ENCODE results near the gene KRTAP9-8. TPM values are rescaled to one million over a fixed set of nuclear protein-coding genes. Genes with fewer than 3 reads are reported as not detected.
"Not testable (repeated sequence)": the region's sequence is repeated elsewhere in the genome, so short reads cannot be mapped to it uniquely, and the experiment has no call there.

KRTAP9-8 gene
- total RNA-seq, result not detected
- not detected for polyA plus RNA-seq
- long read RNA-seq, donor 1, result 0 reads
- long read RNA-seq, donor 2, result 0 reads

- H3K4me1 ChIP-seq; intact Hi-C loops (cut with DNase I); H3K36me3 ChIP-seq (ENCODE audit: insufficient read depth in 1 of 2, low read depth in 1 of 2); H3K9me3 ChIP-seq; H3K27ac ChIP-seq; DNase-seq; H3K27me3 ChIP-seq (ENCODE audit: insufficient read depth in 3 of 3, low read length in 2 of 3); H3K4me3 ChIP-seq; ATAC-seq: not testable (repeated sequence)
- WGBS, 3 donors, result 13 to 32% (median 24%) methylated on average over 3 of the region's 3 CpGs
Observed at GRCh38 chr17:41237949-41238437, at the start of gene KRTAP9-8. KRTAP9-8 (plus strand) TSS chr17:41237999; CDS start chr17:41238052, 53 bp downstream.

- WGBS, 3 donors, result 50 to 61% (median 58%) methylated on average over 1 of the region's 1 CpG
- ATAC-seq; H3K27me3 ChIP-seq (ENCODE audit: insufficient read depth in 3 of 3, low read length in 2 of 3); H3K9me3 ChIP-seq; H3K36me3 ChIP-seq (ENCODE audit: insufficient read depth in 1 of 2, low read depth in 1 of 2); H3K27ac ChIP-seq; intact Hi-C loops (cut with DNase I); H3K4me1 ChIP-seq; DNase-seq; H3K4me3 ChIP-seq: not testable (repeated sequence)
Observed at GRCh38 chr17:41189837-41190318, 47.9 kb upstream of the KRTAP9-8 start, which contains the start of gene KRTAP9-1. KRTAP9-1 (plus strand) TSS chr17:41189887; CDS start chr17:41189887, 0 bp downstream.

- H3K9me3 ChIP-seq, result no peaks in the 10 kb centered on the region
- no peak for TF ChIP-seq CTCF (IDR thresholded peaks at IDR 0.05)
- no peak for DNase-seq
- no peaks in the 10 kb centered on the region for H3K4me1 ChIP-seq
- H3K36me3 ChIP-seq (ENCODE audit: insufficient read depth in 1 of 2, low read depth in 1 of 2), result no peaks in the 10 kb centered on the region
- H3K4me3 ChIP-seq, result no peak overlapping the region
- no peak overlapping the region for H3K27ac ChIP-seq
- intact Hi-C loops (cut with DNase I), result no loop called here
- H3K27me3 ChIP-seq (ENCODE audit: insufficient read depth in 3 of 3, low read length in 2 of 3), result peaks cover 0 to 5% (median 2%) of the 10 kb centered on the region in 3 donors
- WGBS, 3 donors, result 67 to 73% (median 72%) methylated on average over 3 of the region's 3 CpGs
- ATAC-seq, result no peak
Observed at GRCh38 chr17:41190328-41190727, 47.5 kb upstream of the KRTAP9-8 start.

- WGBS, 3 donors, result 37 to 46% (median 43%) methylated on average over 1 of the region's 1 CpG
Observed at GRCh38 chr17:41196068-41196467, 41.7 kb upstream of the KRTAP9-8 start.

GRCh38 chr17:41199421-41200078, 38.2 kb upstream of the KRTAP9-8 start:
- WGBS, 3 donors, result 64 to 85% (median 66%) methylated on average over 4 to 5 of the region's 5 CpGs
- H3K27ac ChIP-seq, result no peak overlapping the region
- TF ChIP-seq CTCF (IDR thresholded peaks at IDR 0.05), result no peak
- H3K4me3 ChIP-seq, result no peak overlapping the region
- no peaks in the 10 kb centered on the region for H3K9me3 ChIP-seq
- H3K4me1 ChIP-seq, result no peaks in the 10 kb centered on the region
- H3K36me3 ChIP-seq (ENCODE audit: insufficient read depth in 1 of 2, low read depth in 1 of 2), result no peaks in the 10 kb centered on the region
- no peak for DNase-seq
- no peak for ATAC-seq
- no peaks in the 10 kb centered on the region for H3K27me3 ChIP-seq (ENCODE audit: insufficient read depth in 3 of 3, low read length in 2 of 3)
- intact Hi-C loops (cut with DNase I), result no loop called here

More at GRCh38 chr17:41196068-41196467, 41.7 kb upstream of the KRTAP9-8 start:
- H3K4me1 ChIP-seq, result no peaks in the 10 kb centered on the region
- no peak for TF ChIP-seq CTCF (IDR thresholded peaks at IDR 0.05)
- no peaks in the 10 kb centered on the region for H3K9me3 ChIP-seq
- H3K4me3 ChIP-seq, result no peak overlapping the region
- ATAC-seq (no peak), DNase-seq (no peak)
- no peaks in the 10 kb centered on the region for H3K27me3 ChIP-seq (ENCODE audit: insufficient read depth in 3 of 3, low read length in 2 of 3)
- no peaks in the 10 kb centered on the region for H3K36me3 ChIP-seq (ENCODE audit: insufficient read depth in 1 of 2, low read depth in 1 of 2)
- intact Hi-C loops (cut with DNase I), result no loop called here
- no peak overlapping the region for H3K27ac ChIP-seq

Measured in psoas muscle (tissue), 8 donors.